GM04504 (cell line): ENCODE results near the gene NUDT22.

Source experiments
- DNase-seq: peaks from one replicate; pipeline ENCODE4 v3.0.0-alpha.2; 2012; ENCODE audit warnings: low read depth

The NUDT22 gene

DNA sequence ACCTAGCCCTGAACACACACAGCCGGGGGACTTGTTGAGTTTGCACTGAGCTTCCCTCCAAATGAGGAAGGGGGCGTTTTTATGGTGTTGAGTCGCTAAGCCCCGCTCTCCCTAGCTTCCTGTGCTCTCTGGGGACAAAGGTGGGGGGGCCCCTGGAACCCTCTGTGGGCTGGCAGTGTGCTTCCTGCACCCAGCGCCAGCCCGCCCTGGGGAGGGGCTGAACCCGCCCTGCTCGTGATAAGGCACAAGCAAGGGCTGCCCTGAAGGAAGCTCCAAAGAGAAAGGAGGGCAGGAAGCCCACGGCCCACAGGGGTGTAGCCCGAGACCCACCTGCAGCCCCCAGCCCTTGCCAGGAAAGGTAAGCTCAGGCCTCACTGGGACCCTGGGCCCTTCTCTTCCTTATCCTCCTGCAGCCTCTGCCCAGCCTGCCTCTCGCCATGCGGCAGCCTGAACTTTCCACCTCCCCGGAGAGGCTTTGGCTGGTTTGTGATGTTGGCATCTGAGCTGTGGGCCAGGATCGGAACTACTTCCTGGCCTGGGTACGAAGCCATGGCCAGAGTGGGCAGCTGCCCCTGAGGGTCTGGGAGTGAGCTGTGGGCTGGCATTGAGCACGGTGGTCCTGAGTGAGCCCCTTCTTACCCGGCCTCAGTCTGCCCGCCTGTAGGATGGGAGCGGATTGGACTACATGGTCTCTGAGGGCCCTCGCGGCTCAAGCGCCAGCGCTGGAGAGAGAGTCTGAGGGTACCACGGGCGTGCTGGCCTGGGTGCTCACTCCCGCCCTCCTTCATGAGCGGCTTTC lies 19.4 kb upstream of the NUDT22 start, which contains the start of gene FERMT3:
TSS of gene FERMT3 (plus strand) at position 265 of the 799 bp plus-strand sequence. CDS start 644 bp downstream, outside the sequence.
- no peak for DNase-seq

DNA sequence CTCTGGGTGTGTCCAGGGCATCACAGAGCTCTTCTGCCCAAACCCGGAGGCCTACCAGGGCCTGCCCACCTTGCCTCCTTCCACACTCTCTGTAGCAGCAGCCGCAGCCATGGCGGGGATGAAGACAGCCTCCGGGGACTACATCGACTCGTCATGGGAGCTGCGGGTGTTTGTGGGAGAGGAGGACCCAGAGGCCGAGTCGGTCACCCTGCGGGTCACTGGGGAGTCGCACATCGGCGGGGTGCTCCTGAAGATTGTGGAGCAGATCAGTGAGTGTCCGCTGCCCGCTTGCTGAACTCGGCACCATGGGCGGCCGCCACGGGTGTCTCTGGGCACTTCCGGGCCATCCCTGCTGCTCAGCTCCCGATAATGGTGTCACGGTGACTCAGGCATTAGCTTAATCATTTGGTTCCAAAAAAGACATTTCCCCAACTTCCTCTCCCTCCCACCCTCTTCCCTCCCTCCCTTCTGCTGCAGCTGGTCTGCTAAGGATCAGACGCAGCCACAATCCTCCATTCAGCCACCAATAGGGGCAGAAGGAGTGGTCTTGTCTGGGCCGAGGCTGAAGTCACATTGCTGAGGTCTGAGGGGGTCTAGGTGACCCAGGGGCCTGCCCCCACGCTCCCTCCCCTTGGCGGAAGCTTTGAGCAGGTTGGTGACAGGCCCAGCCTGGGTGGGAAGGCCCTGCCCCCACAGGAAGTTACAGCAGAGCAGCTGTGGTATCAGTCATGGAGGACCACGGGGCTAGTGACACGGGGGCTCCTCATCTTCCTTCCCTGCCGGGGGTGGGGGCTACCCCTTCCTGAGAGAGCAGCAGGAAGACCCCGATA lies 18.6 kb upstream of the NUDT22 start:
- peak; percentile 72 for DNase-seq

GRCh38 chr11:64208086-64208795 lies 17.8 kb upstream of the NUDT22 start:
- no peak for DNase-seq

- DNase-seq, result no peak
These were observed 17.1 kb upstream of the NUDT22 start for GRCh38 chr11:64208796-64209562.

DNA sequence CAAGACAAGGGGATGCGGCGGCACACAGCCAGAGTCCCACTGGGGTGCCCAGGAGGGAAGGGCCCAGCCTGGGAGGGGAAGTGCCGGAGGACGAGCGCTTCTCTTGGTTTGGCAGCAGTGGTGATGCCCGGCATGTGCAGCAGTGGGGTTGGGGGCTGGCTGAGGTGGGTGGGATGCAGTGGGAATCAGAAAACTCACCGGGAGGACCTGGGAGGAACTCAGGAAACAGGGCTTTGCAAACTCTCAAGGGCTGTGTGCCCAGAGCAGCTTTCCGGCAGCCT lies 16.6 kb upstream of the NUDT22 start:
- DNase-seq, result no peak

DNA sequence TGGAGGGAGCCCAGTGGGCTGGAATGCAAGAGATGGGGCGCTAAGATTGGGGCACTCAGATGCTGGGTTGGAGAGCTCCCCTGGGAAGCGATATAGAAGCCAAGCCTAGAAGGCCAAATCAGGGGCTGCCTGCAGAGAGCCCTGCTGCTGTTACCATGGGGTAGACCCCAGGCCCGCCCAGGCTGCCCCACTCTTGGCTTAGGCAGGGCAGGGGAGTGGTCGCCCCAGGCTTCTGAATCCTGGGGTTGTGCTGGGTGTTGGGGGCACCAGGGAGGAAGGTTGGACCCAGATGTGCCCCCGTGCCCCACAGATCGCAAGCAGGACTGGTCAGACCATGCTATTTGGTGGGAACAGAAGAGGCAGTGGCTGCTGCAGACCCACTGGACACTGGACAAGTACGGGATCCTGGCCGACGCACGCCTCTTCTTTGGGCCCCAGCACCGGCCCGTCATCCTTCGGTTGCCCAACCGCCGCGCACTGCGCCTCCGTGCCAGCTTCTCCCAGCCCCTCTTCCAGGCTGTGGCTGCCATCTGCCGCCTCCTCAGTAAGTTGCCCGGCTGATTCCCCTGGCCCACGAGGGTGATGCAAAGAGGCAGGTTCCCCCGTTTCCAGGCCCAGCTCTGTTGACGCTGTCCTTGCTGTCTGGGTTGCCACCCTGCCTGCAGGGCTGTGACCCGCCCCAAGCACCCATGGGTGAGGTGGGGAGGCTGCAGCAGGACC lies 15.6 kb upstream of the NUDT22 start:
- DNase-seq, result no peak

DNA sequence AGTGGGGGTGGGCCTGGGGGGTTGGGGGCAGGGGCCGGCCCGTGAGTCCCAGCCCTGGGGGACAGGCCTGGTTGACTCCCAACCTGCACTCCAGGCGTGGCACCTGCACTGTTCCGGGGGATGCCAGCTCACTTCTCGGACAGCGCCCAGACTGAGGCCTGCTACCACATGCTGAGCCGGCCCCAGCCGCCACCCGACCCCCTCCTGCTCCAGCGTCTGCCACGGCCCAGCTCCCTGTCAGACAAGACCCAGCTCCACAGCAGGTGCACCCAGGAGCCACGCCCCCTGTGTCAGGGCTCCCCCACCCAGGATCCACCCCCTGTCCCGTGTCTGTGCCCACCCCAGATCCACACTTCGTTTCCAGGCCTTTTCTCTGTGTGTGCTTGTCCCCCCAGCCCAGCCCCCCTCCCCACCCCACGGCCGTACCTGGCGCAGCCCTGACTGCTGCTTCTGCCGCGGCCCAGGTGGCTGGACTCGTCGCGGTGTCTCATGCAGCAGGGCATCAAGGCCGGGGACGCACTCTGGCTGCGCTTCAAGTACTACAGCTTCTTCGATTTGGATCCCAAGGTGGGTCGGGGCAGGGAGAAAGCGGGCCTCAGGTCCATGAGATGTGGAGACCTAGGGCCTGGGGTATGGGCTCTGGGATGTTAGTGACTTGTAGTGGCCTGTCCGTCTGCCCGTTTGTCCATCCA lies 14.7 kb upstream of the NUDT22 start:
- DNase-seq, result no peak

DNA sequence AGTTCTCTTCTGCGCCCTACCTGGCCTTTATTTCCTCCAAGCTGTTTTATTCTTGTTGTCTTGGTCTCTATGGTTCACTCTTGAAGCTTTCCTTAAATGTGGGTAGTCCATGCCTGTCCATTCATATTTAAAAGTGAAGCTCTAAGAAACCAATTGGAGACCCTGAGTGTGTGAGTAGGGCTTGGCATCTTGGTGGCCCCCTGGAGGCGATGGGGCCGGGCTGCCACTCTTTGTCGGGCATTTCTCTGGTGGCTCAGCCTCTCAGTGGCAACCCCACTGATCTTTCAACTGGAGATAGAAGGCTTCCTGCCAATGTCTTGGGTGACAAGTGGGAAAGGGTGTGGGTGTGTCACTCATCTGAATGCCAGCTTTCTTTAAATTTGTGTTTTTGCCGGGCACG lies 9.2 kb upstream of the NUDT22 start:
- DNase-seq, result no peak

DNA sequence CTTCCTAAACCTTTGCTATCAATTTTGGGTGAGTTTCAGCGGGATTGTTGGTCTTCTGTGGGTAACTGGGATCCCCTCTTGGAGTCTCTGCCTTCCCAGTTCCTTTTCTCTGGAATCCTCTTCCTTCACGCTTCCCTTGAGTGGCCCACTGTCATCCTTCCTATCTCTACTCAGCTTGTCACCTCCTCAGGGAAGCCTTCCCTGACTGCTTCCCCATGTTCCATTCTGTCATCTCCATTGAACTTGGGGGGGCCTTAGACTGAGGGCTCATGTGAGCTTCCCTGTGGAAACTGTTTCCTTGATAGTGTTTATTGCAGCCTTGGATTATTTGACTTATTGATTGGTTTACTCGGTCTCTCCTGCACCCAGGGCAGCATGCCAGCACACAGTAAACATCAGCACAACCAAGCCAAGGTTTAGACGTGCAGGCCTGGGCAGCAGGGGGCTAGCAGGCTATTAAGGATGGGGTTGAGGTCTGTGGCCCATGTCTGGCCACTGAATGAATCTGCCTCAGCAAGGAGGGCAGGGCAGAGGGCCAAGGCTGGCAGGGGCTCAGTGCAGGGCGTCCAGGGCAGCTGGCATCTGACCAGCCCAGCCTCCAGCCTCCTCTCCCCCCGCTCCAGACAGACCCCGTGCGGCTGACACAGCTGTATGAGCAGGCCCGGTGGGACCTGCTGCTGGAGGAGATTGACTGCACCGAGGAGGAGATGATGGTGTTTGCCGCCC lies 7.3 kb upstream of the NUDT22 start:
- DNase-seq, result no peak

DNA sequence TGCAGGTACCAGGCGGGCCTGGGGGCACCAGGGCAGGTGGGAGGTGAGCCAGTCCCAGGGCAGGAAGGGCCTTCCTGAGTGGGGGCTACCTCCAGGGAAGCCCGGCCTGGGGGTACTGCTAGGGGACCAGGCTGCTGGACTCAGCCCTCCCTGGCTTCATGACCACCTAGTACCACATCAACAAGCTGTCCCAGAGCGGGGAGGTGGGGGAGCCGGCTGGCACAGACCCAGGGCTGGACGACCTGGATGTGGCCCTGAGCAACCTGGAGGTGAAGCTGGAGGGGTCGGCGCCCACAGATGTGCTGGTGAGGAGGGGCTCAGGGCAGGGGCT lies 6.8 kb upstream of the NUDT22 start:
- DNase-seq, result no peak

DNA sequence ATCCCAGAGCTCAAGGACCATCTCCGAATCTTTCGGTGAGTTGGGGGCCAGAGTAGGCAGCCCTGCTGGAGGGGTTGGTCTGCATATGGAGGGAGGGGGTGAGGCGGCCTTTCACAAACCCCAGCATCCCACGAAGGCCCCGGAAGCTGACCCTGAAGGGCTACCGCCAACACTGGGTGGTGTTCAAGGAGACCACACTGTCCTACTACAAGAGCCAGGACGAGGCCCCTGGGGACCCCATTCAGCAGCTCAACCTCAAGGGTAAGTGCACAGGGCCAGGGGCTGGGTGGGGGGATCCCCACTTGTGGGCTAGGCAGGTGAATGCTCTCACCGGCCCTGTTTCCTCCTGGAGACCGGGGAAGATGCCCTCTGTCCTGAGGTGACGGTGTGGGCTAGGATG lies 6.3 kb upstream of the NUDT22 start:
- DNase-seq, result no peak

DNA sequence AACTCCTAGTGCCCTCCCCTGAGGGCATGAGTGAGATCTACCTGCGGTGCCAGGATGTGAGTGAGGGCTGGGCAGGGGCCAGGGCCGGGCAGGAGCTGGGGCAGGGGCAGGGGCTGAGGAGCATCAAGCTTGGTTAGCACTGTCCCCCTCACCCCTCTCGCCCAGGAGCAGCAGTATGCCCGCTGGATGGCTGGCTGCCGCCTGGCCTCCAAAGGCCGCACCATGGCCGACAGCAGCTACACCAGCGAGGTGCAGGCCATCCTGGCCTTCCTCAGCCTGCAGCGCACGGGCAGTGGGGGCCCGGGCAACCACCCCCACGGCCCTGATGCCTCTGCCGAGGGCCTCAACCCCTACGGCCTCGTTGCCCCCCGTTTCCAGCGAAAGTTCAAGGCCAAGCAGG lies 5.8 kb upstream of the NUDT22 start:
- no peak for DNase-seq

GRCh38 chr11:64220798-64221197 lies 5.3 kb upstream of the NUDT22 start:
- no peak for DNase-seq

GRCh38 chr11:64222651-64223000 lies 3.4 kb upstream of the NUDT22 start:
- DNase-seq, result no peak

GRCh38 chr11:64223001-64223651 lies 2.9 kb upstream of the NUDT22 start:
- no peak for DNase-seq

DNA sequence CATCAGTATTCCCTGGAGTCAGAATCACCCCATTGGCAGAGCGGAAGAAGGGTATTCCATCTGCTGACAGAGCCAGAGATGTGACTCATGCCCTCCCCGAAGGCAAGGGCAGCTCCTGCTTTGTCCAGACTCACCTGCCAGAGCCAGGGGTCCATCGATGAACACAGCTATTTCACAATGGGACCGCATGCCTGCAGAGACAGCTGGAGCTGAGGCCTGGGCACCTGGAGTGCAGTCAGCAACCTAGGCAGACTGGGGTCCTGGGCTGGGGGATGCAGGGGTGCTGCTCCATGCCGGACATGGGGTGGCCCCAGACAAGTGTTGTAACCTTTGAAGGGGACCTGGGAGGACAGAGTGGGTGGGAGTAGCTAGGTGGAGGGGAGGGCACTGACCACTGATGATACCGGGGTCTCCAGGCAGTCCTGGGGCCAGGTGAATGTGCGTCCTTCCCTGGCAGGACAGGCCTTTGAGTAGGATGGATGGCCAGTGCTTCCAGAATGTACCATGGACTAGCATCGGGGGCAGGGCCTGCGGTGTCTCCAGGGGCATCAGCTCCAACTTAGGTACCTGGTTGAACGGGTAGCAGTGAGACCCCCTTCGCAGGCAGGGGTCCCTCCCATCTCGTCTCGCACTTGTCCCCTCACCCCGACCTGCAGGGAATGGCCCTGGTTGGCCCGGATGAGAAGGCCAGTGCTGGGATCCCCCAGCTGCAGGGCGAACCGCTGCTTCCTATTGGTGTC lies 1.8 kb upstream of the NUDT22 start:
- DNase-seq, result no peak

GRCh38 chr11:64224891-64225607 lies 1.0 kb upstream of the NUDT22 start:
- no peak for DNase-seq

DNA sequence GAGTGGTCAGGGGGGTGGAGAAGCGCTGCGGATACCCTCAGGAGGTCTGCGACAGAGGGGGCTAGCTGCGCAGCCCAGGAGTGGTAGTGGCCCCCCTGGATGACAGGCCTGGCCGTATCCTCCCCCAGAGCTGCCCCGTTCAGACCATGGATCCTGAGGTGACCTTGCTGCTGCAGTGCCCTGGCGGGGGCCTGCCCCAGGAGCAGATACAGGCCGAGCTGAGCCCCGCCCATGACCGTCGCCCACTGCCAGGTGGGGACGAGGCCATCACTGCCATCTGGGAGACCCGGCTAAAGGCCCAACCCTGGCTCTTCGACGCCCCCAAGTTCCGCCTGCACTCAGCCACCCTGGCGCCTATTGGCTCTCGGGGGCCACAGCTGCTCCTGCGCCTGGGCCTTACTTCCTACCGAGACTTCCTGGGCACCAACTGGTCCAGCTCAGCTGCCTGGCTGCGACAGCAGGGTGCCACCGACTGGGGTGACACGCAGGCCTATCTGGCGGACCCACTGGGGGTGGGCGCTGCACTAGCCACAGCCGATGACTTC lies 505 bp downstream of the NUDT22 start:
- no peak for DNase-seq
